GM19468 (cell line): Measurements from ENCODE around the gene GJB2.
"Not testable (repeated sequence)": the region's sequence is repeated elsewhere in the genome, so short reads cannot be mapped to it uniquely, and the experiment has no call there.

ENCODE experiments used
- ATAC-seq: cut with Tn5 transposase; IDR thresholded peaks from one replicate; pipeline ENCODE4 v1.9.1; 2021; ENCODE audit warnings: mild to moderate bottlenecking, moderate library complexity, moderate number of reproducible peaks; ENCODE audit not compliant: unreplicated experiment; ENCODE audit errors: extremely low read depth

The GJB2 gene

GRCh38 chr13:20171364-20171763, 21.4 kb downstream of the GJB2 start:
- ATAC-seq = no peak

GRCh38 chr13:20170921-20171320, 21.8 kb downstream of the GJB2 start:
- ATAC-seq = no peak

- ATAC-seq = no peak
Observed at GRCh38 chr13:20168396-20168795, 24.3 kb downstream of the GJB2 start.

GRCh38 chr13:20165417-20166257, 27.1 kb downstream of the GJB2 start:
- no peak for ATAC-seq

GRCh38 chr13:20161951-20162300, 30.8 kb downstream of the GJB2 start:
- no peak for ATAC-seq

- ATAC-seq = peak; percentile 22
Observed at GRCh38 chr13:20161275-20161950, 31.3 kb downstream of the GJB2 start.

- ATAC-seq = peak; percentile 14
Observed at GRCh38 chr13:20160306-20161274, 32.1 kb downstream of the GJB2 start, which contains the start of gene GJA3. TSS of gene GJA3 (minus strand) at chr13:20161052. CDS start at chr13:20143288, 17,764 bp downstream.

- no peak for ATAC-seq
Observed at GRCh38 chr13:20159646-20160305, 33.0 kb downstream of the GJB2 start.

- ATAC-seq = no peak
Observed at GRCh38 chr13:20157151-20157796, 35.5 kb downstream of the GJB2 start.

GRCh38 chr13:20156702-20157101, 36.0 kb downstream of the GJB2 start:
- ATAC-seq = no peak

GRCh38 chr13:20153290-20153689, 39.4 kb downstream of the GJB2 start:
- ATAC-seq = not testable (repeated sequence)

- ATAC-seq = no peak
Observed at GRCh38 chr13:20151612-20152011, 41.1 kb downstream of the GJB2 start.

- ATAC-seq = no peak
Observed at GRCh38 chr13:20151016-20151415, 41.7 kb downstream of the GJB2 start.

GRCh38 chr13:20150561-20150960, 42.2 kb downstream of the GJB2 start:
- ATAC-seq = no peak

- ATAC-seq = no peak
Observed at GRCh38 chr13:20149762-20150161, 43.0 kb downstream of the GJB2 start.

- no peak for ATAC-seq
Observed at GRCh38 chr13:20148501-20149183, 44.1 kb downstream of the GJB2 start.

- ATAC-seq = no peak
Observed at GRCh38 chr13:20146381-20146780, 46.4 kb downstream of the GJB2 start.

GRCh38 chr13:20145521-20145920, 47.2 kb downstream of the GJB2 start:
- no peak for ATAC-seq
